Caki2 (cell line): Measurements from ENCODE around the gene KCNJ12. TPM values are rescaled to one million over a fixed set of nuclear protein-coding genes. Genes with fewer than 3 reads are reported as not detected.
"Not testable (repeated sequence)": the region's sequence is repeated elsewhere in the genome, so short reads cannot be mapped to it uniquely, and the experiment has no call there.

Experiments used
- DNase-seq: peaks from one replicate; pipeline ENCODE4 v3.0.0-alpha.2; 2015; ENCODE audit warnings: low read depth
- in situ Hi-C: cut with HindIII; loops from 2 replicates; pipeline ENCODE4 v1.10.0; 2016; ENCODE audit warnings: low sequenced_read_pairs, low pct_unique_long_range_greater_than_20kb, mixed read lengths
- total RNA-seq: library from RNA; depleted of rRNA; stranded (reverse); fragments of >200 nt; shearing (Covaris generic); gene quantifications from 2 replicates; pipeline ENCODE4 v1.2.3, GENCODE V29; 2014; ENCODE audit warnings: low replicate concordance

The KCNJ12 gene
- total RNA-seq, 1 experiment from 2014 or later = 0.07 TPM

DNA sequence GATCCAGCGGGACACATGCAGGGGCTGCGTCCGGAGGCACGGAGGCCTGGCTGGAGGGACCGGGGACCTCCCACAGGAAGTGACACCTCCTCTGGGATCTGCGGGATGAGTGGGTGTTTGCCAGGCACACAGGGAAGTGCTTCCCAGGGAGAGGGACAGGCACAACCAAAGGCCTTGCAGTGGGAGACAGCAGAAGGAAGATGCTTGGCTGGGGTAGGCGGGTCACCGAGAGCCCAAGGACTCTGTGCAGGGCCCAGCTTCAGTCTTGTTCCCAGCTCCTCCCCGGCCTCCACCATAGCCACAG is 47.0 kb downstream of the KCNJ12 start:
- in situ Hi-C loops, DNase-seq: not testable (repeated sequence)

DNA sequence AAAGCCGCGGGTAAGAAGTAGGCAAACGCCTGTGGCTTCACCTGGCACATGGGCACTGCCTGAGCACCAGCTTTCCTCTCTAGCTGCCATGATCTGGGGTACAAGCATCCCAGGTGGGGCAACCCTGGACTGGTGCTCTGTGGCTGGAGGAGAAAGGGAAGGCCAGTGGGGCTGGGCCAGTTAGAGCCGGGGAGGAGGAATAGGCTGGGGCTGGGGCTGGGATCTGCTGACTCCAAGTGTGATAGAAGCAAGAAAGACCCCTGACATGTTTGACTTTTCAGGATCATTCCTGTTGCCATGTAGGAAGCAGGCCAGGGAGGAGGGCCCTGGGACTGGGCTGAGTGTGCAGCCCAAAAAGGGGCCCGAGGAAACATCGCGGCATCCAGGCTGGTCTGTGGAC is 48.5 kb downstream of the KCNJ12 start:
- in situ Hi-C loops, DNase-seq: not testable (repeated sequence)

DNA sequence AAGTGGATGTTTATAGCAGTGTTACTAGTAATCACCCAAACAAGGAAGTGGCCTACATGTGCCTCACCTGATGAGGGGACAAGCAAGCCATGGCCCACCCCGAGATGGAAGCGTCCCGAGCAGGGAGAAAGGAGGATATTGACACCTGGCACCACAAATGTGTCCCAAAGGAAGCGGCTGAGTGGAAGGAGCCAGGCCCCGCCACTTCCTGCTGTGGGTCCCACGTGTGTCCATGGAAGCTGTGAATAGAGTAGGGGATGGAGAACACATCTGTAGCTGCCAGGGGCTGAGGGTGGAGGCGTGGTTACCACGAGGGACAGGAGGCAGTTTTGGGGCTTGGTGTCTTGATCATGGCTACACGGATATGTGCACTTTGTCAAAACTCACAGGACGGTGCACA is 49.2 kb downstream of the KCNJ12 start:
- in situ Hi-C loops = no loop called here
- no peak for DNase-seq

DNA sequence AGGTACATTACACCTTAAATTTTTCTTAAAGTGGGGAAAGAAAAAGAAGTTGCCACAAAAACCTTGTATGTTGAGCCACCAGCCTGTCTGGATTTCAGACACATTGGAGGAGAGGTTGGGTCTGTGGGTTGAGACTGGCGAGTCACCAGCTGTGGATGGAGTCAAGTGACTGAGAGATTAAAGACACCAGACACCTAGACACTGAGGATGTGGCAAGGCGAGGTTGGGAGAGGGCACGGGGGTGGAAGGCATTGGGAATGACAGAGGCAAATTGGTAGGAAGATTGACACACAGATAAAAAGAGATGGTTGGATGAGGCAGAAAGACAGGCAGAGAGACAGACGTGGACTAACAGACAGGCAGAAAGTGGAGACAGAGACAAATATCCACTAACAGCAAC is 49.6 kb downstream of the KCNJ12 start:
- DNase-seq = no peak
- in situ Hi-C loops = no loop called here

DNA sequence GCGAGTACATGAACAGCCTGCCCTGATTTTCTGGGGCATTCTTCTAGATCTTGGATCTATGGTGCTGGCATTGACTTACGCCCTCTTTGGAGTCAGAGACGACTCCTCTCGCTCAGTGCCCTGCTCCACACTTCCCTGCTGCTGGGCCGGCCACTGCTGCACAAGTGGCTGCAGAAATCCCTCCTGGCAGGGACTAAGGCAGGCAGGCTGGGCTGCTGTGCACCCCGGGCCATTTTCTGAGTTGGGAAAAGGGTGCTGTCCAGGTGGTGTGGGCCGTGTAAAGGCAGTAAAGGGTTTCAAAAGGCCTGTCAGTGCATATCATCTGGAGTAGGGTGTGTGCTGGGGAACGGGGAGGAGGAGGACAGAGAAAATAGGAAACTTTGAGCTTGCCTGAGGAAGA is 50.1 kb downstream of the KCNJ12 start:
- in situ Hi-C loops, DNase-seq: not testable (repeated sequence)

DNA sequence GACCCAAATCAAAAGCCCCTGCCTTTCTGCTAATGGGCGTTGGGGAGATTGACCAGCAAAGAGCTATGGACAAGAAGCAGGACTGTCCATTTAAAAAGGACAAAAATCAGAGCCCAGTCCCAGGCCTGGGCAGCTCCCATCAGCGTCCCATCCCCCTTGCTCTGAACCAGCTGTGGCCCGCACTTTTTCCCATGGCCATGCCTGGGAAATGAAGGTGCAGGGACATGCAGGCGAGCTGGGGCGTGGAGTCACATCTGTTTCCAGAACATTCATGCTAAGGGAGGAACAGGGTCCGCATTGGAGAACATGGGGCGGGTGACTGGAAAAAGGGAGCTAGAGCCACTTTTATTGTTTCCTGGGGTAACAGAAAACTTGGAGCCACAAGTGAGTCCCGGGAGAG is 50.7 kb downstream of the KCNJ12 start:
- in situ Hi-C loops, DNase-seq: not testable (repeated sequence)

DNA sequence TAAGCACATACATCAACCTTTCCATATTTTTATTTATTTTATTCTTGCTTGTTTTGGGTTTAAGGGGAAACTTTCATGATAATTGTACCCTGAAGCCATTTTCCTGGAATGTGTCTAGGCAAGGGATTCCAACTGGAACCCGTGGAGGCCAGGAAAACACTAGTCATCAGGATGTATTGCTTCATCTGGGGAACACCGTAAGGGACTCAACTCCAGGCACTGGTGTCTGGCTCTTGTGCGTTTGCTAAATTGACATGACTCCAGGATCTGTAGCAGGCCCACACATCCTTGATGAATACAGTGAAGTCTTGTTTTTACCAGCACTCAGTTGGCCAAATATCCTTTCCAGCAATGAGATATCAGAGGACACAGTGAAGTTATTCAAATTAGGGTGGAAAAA is 51.6 kb downstream of the KCNJ12 start:
- DNase-seq, in situ Hi-C loops: not testable (repeated sequence)

DNA sequence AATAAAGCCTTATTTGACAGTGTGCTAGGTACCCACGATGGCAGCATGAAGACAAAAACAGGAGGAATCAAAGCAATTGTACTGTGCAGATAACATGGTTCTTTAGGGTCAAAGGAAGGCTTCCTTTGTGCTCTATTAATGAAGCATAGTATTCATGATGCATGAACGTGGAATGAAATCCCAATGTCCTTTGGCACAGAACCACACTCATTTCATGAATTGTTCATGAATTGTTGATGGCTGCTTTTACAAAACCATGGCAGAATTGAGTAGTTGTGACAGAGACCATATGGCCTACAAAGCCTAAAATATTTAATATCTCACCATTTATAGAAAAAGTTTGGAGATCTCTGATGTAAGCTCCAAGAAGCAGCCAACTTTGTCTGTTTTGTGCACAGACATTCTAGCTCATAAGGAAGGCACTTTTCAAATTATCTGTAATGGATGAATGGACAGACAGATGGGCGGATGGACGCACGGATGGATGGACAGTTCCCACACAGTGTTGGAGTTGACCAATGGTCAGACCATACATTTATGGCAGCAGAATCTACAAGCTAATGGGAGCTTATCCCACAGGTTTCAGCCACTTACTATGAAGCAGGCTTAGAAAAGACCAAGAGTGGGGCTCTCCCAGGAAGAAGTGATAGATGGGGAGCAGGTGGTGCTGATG is 52.7 kb downstream of the KCNJ12 start:
- DNase-seq, in situ Hi-C loops: not testable (repeated sequence)

DNA sequence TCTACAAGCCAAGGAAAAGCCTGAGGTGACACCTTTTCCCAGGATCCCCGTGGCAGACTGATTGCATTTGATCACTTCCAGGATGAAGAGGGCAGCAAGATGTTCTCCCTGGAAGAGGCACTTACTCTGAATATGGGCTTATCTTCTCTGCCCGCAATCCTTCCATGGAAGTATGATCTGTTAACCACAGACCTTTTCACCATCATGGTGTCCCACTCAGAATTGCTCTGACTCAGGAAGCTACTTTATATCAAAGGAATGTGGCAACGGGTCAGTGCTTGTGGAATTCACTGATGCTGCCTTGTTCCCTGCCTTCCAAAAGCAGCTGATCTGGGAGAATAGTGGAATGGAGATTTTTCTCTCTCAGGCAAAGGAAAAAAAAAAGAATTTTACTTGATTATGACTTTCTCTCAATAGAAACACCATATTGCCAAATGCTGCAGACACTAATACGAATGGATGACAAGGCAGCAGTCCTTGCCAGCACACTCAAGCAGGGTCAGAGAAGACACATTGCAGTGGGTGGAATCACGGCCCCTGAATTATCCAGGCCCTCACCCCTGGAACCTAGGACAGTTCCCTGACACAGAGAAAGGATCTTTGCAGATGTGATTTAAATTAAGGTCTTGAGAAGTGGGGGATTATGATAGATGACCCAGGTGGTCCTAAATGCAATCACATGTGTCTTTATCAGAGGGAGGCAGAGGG is 53.9 kb downstream of the KCNJ12 start:
- in situ Hi-C loops = not testable (repeated sequence)
- DNase-seq = peak; percentile 12

DNA sequence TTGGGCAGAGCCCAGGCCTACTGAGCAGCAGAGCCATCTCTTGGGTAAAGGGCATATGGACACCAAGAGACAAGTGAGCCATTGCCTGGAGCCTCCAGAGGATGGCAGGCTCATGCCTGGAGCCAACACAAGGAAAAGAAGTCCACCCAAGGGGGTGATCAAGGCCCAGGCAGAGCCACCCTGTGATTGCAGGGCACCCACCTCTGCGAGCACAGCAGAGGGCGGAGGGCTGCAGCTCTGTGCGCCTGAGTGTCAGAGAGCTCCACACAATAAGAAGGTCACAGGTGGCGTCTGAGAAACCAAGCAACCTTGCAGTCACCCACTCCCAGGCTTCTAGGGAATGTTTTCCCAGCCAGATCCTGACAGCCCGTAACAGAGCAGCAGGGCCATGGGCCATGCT is 57.8 kb downstream of the KCNJ12 start:
- in situ Hi-C loops, DNase-seq: not testable (repeated sequence)

DNA sequence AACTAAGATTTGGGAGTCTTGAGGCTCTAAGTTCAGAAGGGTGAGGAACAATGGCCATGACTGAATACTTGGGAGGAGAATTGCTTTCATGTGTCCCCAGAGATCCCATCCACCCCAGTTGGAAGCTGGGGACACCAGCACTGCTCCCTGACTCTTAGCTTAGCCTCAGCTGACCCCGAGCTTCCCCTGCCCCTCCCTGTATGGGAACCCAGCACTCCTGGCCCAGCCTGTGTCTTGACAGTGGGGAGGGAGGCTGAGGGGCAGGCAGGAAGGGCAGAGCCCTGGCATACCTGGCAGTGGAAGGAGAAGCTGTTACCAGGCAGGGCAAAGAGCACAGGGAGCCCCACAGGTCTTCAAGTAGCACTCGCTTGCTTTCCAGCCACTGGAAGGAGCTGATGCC is 58.8 kb downstream of the KCNJ12 start:
- in situ Hi-C loops, DNase-seq: not testable (repeated sequence)

DNA sequence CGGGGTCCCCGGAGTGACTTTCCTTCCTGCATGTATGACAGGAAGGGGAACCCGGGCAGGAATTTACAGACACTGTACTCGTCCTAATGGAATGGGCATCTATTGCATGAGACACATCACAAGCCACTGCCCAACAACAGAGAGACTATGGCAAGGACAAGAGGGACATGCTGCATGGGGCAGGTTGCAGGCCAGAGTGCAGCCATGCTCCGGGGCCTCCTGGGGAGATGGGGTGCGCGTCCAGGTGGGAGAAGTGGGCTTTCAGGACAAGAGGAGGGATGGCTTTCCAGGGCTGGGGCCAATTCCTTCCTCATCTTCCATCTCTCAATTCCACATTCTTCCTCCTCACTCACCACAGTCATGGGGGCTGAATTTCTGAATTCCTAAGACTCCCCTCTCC is 60.3 kb downstream of the KCNJ12 start:
- in situ Hi-C loops, DNase-seq: not testable (repeated sequence)

DNA sequence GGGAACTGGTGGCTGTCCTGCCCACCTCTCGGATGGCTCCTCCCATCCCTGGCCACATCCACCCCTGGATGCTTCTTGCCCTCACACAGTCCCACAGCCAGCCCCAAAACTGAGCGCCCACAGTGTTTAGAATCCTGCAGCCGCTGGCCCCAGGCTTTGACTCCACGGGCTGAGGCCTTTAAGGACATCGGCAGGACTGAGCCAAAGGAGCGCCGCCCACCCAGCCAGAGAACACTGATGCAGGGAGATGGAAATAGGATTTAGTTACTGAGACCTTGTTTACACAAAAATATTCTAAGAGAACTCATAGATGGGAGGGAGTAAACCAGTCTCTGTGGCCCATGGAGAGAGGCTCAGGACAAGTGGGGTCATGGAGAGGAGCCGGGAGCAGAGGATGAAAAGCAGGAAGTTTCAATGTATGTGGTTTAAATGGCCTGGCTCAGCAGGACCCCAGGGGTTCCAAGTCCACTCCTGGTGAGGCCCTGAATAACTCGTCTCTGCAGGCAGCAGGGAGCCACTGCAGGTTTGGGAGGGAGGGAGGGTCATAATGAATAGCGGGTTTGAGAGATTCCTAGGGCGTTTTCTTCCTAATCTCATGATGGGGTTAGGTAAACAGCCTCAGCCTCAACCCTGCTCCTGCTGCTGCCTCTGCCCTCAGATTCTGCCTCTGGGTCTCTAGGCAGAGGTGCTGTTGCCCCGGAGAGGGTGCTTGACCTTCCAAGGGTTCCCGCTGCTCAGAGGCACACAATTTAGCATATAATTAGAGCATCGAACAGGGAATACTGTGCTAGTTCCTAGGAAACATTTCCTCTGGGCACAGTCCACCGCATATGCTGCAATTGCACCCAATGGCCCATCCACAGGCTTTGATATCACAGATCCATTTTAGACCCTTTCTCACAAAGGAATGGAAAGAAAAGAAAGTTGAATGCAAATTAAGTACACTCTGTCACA is 61.0 kb downstream of the KCNJ12 start:
- DNase-seq, in situ Hi-C loops: not testable (repeated sequence)

DNA sequence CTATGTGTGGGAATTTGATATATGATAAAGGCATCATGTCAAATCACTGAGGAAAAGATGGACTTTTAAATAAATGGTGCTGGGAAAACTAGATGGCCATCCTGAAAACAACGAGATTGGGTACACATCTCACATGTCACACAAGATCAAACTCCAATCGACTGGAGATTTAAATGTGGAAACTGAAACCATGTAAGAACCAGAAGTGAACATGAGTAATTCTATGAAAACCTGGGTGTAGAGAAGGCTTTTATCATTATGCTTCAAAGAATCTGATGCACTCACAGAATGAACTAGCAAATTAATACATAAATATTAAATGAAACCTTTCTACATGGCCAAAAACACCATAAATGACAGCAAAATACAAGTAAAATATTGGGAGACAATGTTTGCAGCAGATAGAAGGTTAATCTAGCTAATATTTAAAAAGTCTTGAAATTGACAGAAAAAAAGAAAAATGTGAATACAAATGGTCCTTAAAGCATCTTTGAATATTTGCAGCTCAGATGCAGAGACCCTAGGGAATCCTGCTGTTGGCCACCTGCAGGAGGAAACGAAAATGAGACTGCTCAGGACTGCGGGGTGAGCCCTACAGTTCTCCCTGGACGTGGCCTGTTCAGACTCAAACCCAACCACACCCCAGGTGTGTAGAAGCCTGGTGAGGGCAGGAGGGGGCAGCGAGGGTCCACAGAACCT is 62.3 kb downstream of the KCNJ12 start:
- DNase-seq, in situ Hi-C loops: not testable (repeated sequence)

DNA sequence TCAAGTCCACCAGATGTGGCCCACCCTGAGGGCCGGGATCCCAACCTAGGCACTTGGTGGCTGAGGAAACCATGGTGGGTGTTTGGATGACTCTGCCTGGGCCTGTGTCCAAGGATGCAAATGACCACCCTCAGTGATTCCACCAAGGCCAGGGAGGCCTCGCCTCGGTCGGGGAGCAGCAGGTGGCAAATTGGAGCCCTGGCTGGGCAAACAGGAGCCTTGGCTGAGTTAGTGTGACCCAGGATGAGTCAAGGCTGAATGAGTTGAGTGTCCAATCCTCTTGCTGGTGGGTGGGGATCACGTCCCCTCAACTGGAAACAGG is 62.8 kb downstream of the KCNJ12 start:
- in situ Hi-C loops, DNase-seq: not testable (repeated sequence)

DNA sequence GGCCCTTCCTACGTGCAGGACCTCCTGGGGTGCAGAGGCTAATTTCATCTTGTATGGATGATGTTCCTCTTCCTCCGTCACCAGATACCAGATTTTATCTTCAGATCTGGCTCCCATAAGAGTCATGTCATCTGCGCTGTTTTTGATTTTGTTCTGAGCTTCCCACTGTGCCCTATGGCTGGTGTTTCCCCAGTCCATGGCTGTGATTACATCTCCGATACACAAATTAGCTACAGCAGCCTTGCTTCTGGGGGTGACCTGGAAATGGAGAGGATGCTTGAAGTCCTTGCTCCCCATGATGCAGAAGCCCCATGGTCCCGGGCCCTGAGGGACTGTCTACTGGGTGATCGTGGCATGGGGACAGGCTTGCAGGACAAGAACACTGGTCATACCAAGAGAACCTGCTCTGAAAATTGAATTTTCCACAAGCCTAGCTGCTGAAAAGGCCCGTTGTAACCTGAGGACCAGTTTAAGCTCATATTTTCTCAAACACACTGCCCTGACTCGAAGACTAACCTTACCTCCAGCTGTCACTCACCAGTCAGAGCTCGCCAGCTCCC is 69.0 kb downstream of the KCNJ12 start:
- in situ Hi-C loops = no loop called here

DNA sequence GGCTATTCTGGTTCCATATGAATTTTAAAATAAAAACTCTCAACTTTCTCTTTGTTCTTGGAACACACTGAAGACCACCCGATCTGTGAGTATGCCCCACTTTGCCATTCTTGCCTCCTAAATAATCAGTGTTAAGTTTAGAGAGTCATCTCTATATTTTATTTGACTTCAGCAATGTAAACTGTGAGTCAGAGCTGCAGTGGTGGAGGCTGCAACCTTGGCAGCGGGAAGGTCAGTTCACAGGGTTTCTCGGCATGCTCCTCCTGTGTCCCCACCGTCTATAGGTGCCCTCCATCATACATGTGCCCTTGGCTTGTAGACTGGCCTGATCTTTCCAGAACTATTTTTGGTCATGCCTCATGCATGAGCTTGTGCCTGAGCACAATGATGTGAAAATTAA is 71.4 kb downstream of the KCNJ12 start:
- in situ Hi-C loops, DNase-seq: not testable (repeated sequence)

More for the DNA sequence above, 69.0 kb downstream of the KCNJ12 start:
- no peak for DNase-seq

DNA sequence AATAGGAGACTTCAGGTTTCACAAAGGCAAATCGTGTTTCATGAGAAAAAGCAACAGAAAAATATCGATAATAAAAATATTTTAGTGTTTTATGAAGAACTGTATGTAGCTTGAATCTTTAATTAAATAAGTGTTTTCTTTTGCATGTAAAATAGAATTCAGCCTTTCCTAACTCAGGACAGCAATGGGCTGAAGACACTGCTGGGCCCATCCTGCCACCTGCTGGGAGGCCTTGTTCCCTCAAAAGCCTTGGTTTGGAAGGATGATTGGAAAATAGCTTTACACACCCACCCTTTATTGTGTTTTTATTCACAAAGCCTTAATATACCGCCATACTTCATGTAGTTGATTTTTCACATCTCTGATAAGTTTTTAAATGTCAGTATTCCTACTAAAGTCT is 73.7 kb downstream of the KCNJ12 start:
- DNase-seq, in situ Hi-C loops: not testable (repeated sequence)
